ENCODE data around the gene GPR17.

GPR17 gene

GRCh38 chr2:127639111-127639474, 6.9 kb upstream of the GPR17 start:
- no peak for DNase-seq
- Histone ChIP-seq H3K18ac (ENCODE audit: low read length) (no peak overlapping the region), H3K23ac (ENCODE audit: low read length) (no peak overlapping the region), H2BK5ac (ENCODE audit: low read depth, low read length, poor library complexity) (no peak overlapping the region), H3K4me1 (ENCODE audit: control insufficient read depth in 1 of 2, insufficient read depth in 2 of 2, low read length in 2 of 2) (peaks cover 18 to 35% of the 10 kb centered on the region in 2 experiments), H2AK5ac (ENCODE audit: low read length) (peak overlapping the region; percentile 65), H3K9ac (ENCODE audit: low read length) (no peak overlapping the region), H2BK120ac (ENCODE audit: insufficient read depth, low read length, poor library complexity) (peak overlapping the region; percentile 95), H3K14ac (ENCODE audit: low read length) (no peak overlapping the region), H3K79me2 (ENCODE audit: control insufficient read depth, insufficient read depth, low read length, poor library complexity) (peaks cover 3% of the 10 kb centered on the region), H2BK12ac (ENCODE audit: low read length) (peak overlapping the region; percentile 5), H3K27me3 (ENCODE audit: insufficient read depth, low read length) (no peaks in the 10 kb centered on the region), H3K36me3 (ENCODE audit: control insufficient read depth in 1 of 2, insufficient read depth in 2 of 2, low read length in 2 of 2) (no peaks in the 10 kb centered on the region), H2AFZ (ENCODE audit: insufficient read depth, low read length, poor library complexity) (no peak overlapping the region), H4K8ac (ENCODE audit: low read depth, low read length) (no peak overlapping the region), H3K79me1 (ENCODE audit: low read length) (peaks cover 29% of the 10 kb centered on the region), H4K91ac (ENCODE audit: low read depth, low read length) (peak overlapping the region; percentile 99), H3K4me2 (ENCODE audit: low read length) (no peak overlapping the region), H3K27ac (ENCODE audit: low read depth, low read length) (no peak overlapping the region), H4K12ac (ENCODE audit: low read depth, low read length) (no peak overlapping the region), H3K9me3 (ENCODE audit: insufficient read depth, low read depth, low read length) (peaks cover 4% of the 10 kb centered on the region), H3K4me3 (ENCODE audit: low read depth, low read length) (no peak overlapping the region), H3K4ac (ENCODE audit: low read depth, low read length) (no peak overlapping the region)
- WGBS (ENCODE audit: extremely low coverage, insufficient coverage, insufficient read length), result no CpG with 5 or more reads among the region's 13 CpGs

GRCh38 chr2:127640082-127641072, 5.6 kb upstream of the GPR17 start:
- DNase-seq, result peak; percentile 68 to 70
- WGBS (ENCODE audit: extremely low coverage, insufficient coverage, insufficient read length), result no CpG with 5 or more reads among the region's 25 CpGs
- Histone ChIP-seq H2BK120ac (ENCODE audit: insufficient read depth, low read length, poor library complexity) (no peak overlapping the region), H3K36me3 (ENCODE audit: control insufficient read depth in 1 of 2, insufficient read depth in 2 of 2, low read length in 2 of 2) (no peaks in the 10 kb centered on the region), H2AK5ac (ENCODE audit: low read length) (peak overlapping the region; percentile 36), H2BK12ac (ENCODE audit: low read length) (no peak overlapping the region), H3K4me3 (ENCODE audit: low read depth, low read length) (no peak overlapping the region), H3K79me1 (ENCODE audit: low read length) (peaks cover 29% of the 10 kb centered on the region), H3K27me3 (ENCODE audit: insufficient read depth, low read length) (no peaks in the 10 kb centered on the region), H2BK5ac (ENCODE audit: low read depth, low read length, poor library complexity) (no peak overlapping the region), H3K27ac (ENCODE audit: low read depth, low read length) (no peak overlapping the region), H2AFZ (ENCODE audit: insufficient read depth, low read length, poor library complexity) (no peak overlapping the region), H4K8ac (ENCODE audit: low read depth, low read length) (no peak overlapping the region), H4K12ac (ENCODE audit: low read depth, low read length) (no peak overlapping the region), H3K4me1 (ENCODE audit: control insufficient read depth in 1 of 2, insufficient read depth in 2 of 2, low read length in 2 of 2) (peaks cover 18 to 35% of the 10 kb centered on the region in 2 experiments), H3K18ac (ENCODE audit: low read length) (no peak overlapping the region), H3K9ac (ENCODE audit: low read length) (no peak overlapping the region), H3K4ac (ENCODE audit: low read depth, low read length) (no peak overlapping the region), H3K79me2 (ENCODE audit: control insufficient read depth, insufficient read depth, low read length, poor library complexity) (peaks cover 3% of the 10 kb centered on the region), H3K4me2 (ENCODE audit: low read length) (no peak overlapping the region), H4K91ac (ENCODE audit: low read depth, low read length) (peak overlapping the region; percentile 99), H3K9me3 (ENCODE audit: insufficient read depth, low read depth, low read length) (peaks cover 2% of the 10 kb centered on the region), H3K14ac (ENCODE audit: low read length) (no peak overlapping the region), H3K23ac (ENCODE audit: low read length) (no peak overlapping the region)

- Histone ChIP-seq H3K9ac (ENCODE audit: low read length) (no peak overlapping the region), H4K91ac (ENCODE audit: low read depth, low read length) (peak overlapping the region; percentile 40), H3K4me1 (ENCODE audit: control insufficient read depth in 1 of 2, insufficient read depth in 2 of 2, low read length in 2 of 2) (peaks cover 18 to 35% of the 10 kb centered on the region in 2 experiments), H3K36me3 (ENCODE audit: control insufficient read depth in 1 of 2, insufficient read depth in 2 of 2, low read length in 2 of 2) (no peaks in the 10 kb centered on the region), H2BK5ac (ENCODE audit: low read depth, low read length, poor library complexity) (no peak overlapping the region), H3K27me3 (ENCODE audit: insufficient read depth, low read length) (no peaks in the 10 kb centered on the region), H3K27ac (ENCODE audit: low read depth, low read length) (no peak overlapping the region), H3K79me1 (ENCODE audit: low read length) (peaks cover 29% of the 10 kb centered on the region), H4K8ac (ENCODE audit: low read depth, low read length) (no peak overlapping the region), H4K12ac (ENCODE audit: low read depth, low read length) (no peak overlapping the region), H3K14ac (ENCODE audit: low read length) (peak overlapping the region; percentile 10), H3K4me3 (ENCODE audit: low read depth, low read length) (no peak overlapping the region), H2BK12ac (ENCODE audit: low read length) (peak overlapping the region; percentile 15), H3K18ac (ENCODE audit: low read length) (no peak overlapping the region), H3K79me2 (ENCODE audit: control insufficient read depth, insufficient read depth, low read length, poor library complexity) (peaks cover 3% of the 10 kb centered on the region), H3K4ac (ENCODE audit: low read depth, low read length) (no peak overlapping the region), H3K9me3 (ENCODE audit: insufficient read depth, low read depth, low read length) (peaks cover 2% of the 10 kb centered on the region), H2BK120ac (ENCODE audit: insufficient read depth, low read length, poor library complexity) (no peak overlapping the region), H2AK5ac (ENCODE audit: low read length) (peak overlapping the region; percentile 27), H2AFZ (ENCODE audit: insufficient read depth, low read length, poor library complexity) (no peak overlapping the region), H3K23ac (ENCODE audit: low read length) (no peak overlapping the region), H3K4me2 (ENCODE audit: low read length) (no peak overlapping the region)
- DNase-seq, result no peak
- no CpG with 5 or more reads among the region's 6 CpGs for WGBS (ENCODE audit: extremely low coverage, insufficient coverage, insufficient read length)
Observed at GRCh38 chr2:127641133-127641532, 4.8 kb upstream of the GPR17 start.

- WGBS (ENCODE audit: extremely low coverage, insufficient coverage, insufficient read length), result no CpG with 5 or more reads among the region's 25 CpGs
- DNase-seq, result no peak
- H2BK120ac ChIP-seq (ENCODE audit: insufficient read depth, low read length, poor library complexity), result no peak overlapping the region
Observed at GRCh38 chr2:127641846-127642507, 4.0 kb upstream of the GPR17 start.

More at GRCh38 chr2:127641846-127642507, 4.0 kb upstream of the GPR17 start:
- H3K9ac ChIP-seq (ENCODE audit: low read length), result no peak overlapping the region
- H3K79me1 ChIP-seq (ENCODE audit: low read length), result peaks cover 24% of the 10 kb centered on the region
- no peak overlapping the region for H3K23ac ChIP-seq (ENCODE audit: low read length)
- no peaks in the 10 kb centered on the region for H3K36me3 ChIP-seq (ENCODE audit: control insufficient read depth in 1 of 2, insufficient read depth in 2 of 2, low read length in 2 of 2)
- H4K8ac ChIP-seq (ENCODE audit: low read depth, low read length), result peak overlapping the region; percentile 57
- peaks cover 16 to 29% of the 10 kb centered on the region in 2 experiments for H3K4me1 ChIP-seq (ENCODE audit: control insufficient read depth in 1 of 2, insufficient read depth in 2 of 2, low read length in 2 of 2)
- peaks cover 3% of the 10 kb centered on the region for H3K79me2 ChIP-seq (ENCODE audit: control insufficient read depth, insufficient read depth, low read length, poor library complexity)
- peak overlapping the region; percentile 52 for H3K14ac ChIP-seq (ENCODE audit: low read length)
- H2BK5ac ChIP-seq (ENCODE audit: low read depth, low read length, poor library complexity), result no peak overlapping the region
- H3K4me2 ChIP-seq (ENCODE audit: low read length), result no peak overlapping the region
- peak overlapping the region; percentile 56 for H3K18ac ChIP-seq (ENCODE audit: low read length)
- no peaks in the 10 kb centered on the region for H3K27me3 ChIP-seq (ENCODE audit: insufficient read depth, low read length)
- no peak overlapping the region for H2AFZ ChIP-seq (ENCODE audit: insufficient read depth, low read length, poor library complexity)
- H3K9me3 ChIP-seq (ENCODE audit: insufficient read depth, low read depth, low read length), result peaks cover 2% of the 10 kb centered on the region
- H4K91ac ChIP-seq (ENCODE audit: low read depth, low read length), result peak overlapping the region; percentile 40
- H4K12ac ChIP-seq (ENCODE audit: low read depth, low read length), result peak overlapping the region; percentile 21
- H3K4me3 ChIP-seq (ENCODE audit: low read depth, low read length), result no peak overlapping the region
- H2BK12ac ChIP-seq (ENCODE audit: low read length), result peak overlapping the region; percentile 65
- peak overlapping the region; percentile 4 for H3K4ac ChIP-seq (ENCODE audit: low read depth, low read length)
- no peak overlapping the region for H3K27ac ChIP-seq (ENCODE audit: low read depth, low read length)
- peak overlapping the region; percentile 55 for H2AK5ac ChIP-seq (ENCODE audit: low read length)

All from trophoblast cell (in vitro differentiated cells and primary cell).